ENCODE measurements around the gene BPI.

The BPI gene

GRCh38 chr20:38260378-38261053 is 43.4 kb upstream of the BPI start, which contains the start of gene KIAA1755:
Gene KIAA1755, minus strand, starts transcription at chr20:38260735. Its CDS starts 235 bp downstream, at chr20:38260500.
- H3K27ac ChIP-seq (ENCODE audit: low read length) = no peak within 1 kb of the TSS
- H3K36me3 ChIP-seq (ENCODE audit: insufficient read depth, low read length) = no peaks in the 10 kb centered on the region
- H3K9me3 ChIP-seq (ENCODE audit: insufficient read depth, low read length, severe bottlenecking) = no peaks in the 10 kb centered on the region
- ATAC-seq (ENCODE audit: insufficient read depth, low read depth) (no peak), DNase-seq (no peak)
- H3K4me3 ChIP-seq (ENCODE audit: low read depth in 1 of 2, low read length in 2 of 2) = no peak within 1 kb of the TSS
- TF ChIP-seq EZH2 (IDR thresholded peaks at IDR 0.05; ENCODE audit: borderline replicate concordance, low read depth, low read length, severe bottlenecking) (no peak), CTCF (IDR thresholded peaks at IDR 0.05; ENCODE audit: borderline replicate concordance, extremely low read depth, low read length, poor library complexity, severe bottlenecking) (no peak)
- H3K79me2 ChIP-seq (ENCODE audit: insufficient read depth, low read length) = no peaks in the 10 kb centered on the region
- H3K27me3 ChIP-seq (ENCODE audit: insufficient read depth, low read length, poor library complexity) = peaks cover 5% of the 10 kb centered on the region
- no peak within 1 kb of the TSS for H2AFZ ChIP-seq (ENCODE audit: low read depth, low read length)
- H3K4me1 ChIP-seq (ENCODE audit: insufficient read depth, low read length) = no peaks in the 10 kb centered on the region
- H4K20me1 ChIP-seq (ENCODE audit: insufficient read depth, low read length) = no peaks in the 10 kb centered on the region
- no peak within 1 kb of the TSS for H3K4me2 ChIP-seq (ENCODE audit: insufficient read depth, low read length)
- no peak within 1 kb of the TSS for H3K9ac ChIP-seq (ENCODE audit: low read depth, low read length)

- Histone ChIP-seq H2AFZ (ENCODE audit: low read depth, low read length) (no peak overlapping the region), H3K27me3 (ENCODE audit: insufficient read depth, low read length, poor library complexity) (peaks cover 5% of the 10 kb centered on the region), H3K4me3 (ENCODE audit: low read depth in 1 of 2, low read length in 2 of 2) (no peak overlapping the region), H3K9me3 (ENCODE audit: insufficient read depth, low read length, severe bottlenecking) (no peaks in the 10 kb centered on the region), H3K4me2 (ENCODE audit: insufficient read depth, low read length) (no peak overlapping the region), H4K20me1 (ENCODE audit: insufficient read depth, low read length) (no peaks in the 10 kb centered on the region), H3K4me1 (ENCODE audit: insufficient read depth, low read length) (no peaks in the 10 kb centered on the region), H3K36me3 (ENCODE audit: insufficient read depth, low read length) (no peaks in the 10 kb centered on the region), H3K9ac (ENCODE audit: low read depth, low read length) (no peak overlapping the region), H3K79me2 (ENCODE audit: insufficient read depth, low read length) (no peaks in the 10 kb centered on the region), H3K27ac (ENCODE audit: low read length) (no peak overlapping the region)
- TF ChIP-seq EZH2 (IDR thresholded peaks at IDR 0.05; ENCODE audit: borderline replicate concordance, low read depth, low read length, severe bottlenecking) (no peak), CTCF (IDR thresholded peaks at IDR 0.05; ENCODE audit: borderline replicate concordance, extremely low read depth, low read length, poor library complexity, severe bottlenecking) (no peak)
- DNase-seq = no peak
- ATAC-seq (ENCODE audit: insufficient read depth, low read depth) = no peak
Measured at GRCh38 chr20:38261054-38261390, 42.9 kb upstream of the BPI start.

- H3K9ac ChIP-seq (ENCODE audit: low read depth, low read length) = no peak overlapping the region
- no peak overlapping the region for H2AFZ ChIP-seq (ENCODE audit: low read depth, low read length)
- DNase-seq (no peak), ATAC-seq (ENCODE audit: insufficient read depth, low read depth) (no peak)
- H3K4me2 ChIP-seq (ENCODE audit: insufficient read depth, low read length) = no peak overlapping the region
- H3K27me3 ChIP-seq (ENCODE audit: insufficient read depth, low read length, poor library complexity) = peaks cover 5% of the 10 kb centered on the region
- TF ChIP-seq EZH2 (IDR thresholded peaks at IDR 0.05; ENCODE audit: borderline replicate concordance, low read depth, low read length, severe bottlenecking) (no peak), CTCF (IDR thresholded peaks at IDR 0.05; ENCODE audit: borderline replicate concordance, extremely low read depth, low read length, poor library complexity, severe bottlenecking) (no peak)
- no peaks in the 10 kb centered on the region for H3K9me3 ChIP-seq (ENCODE audit: insufficient read depth, low read length, severe bottlenecking)
- H3K27ac ChIP-seq (ENCODE audit: low read length) = no peak overlapping the region
- H3K4me1 ChIP-seq (ENCODE audit: insufficient read depth, low read length) = no peaks in the 10 kb centered on the region
- H4K20me1 ChIP-seq (ENCODE audit: insufficient read depth, low read length) = no peaks in the 10 kb centered on the region
- no peak overlapping the region for H3K4me3 ChIP-seq (ENCODE audit: low read depth in 1 of 2, low read length in 2 of 2)
- H3K36me3 ChIP-seq (ENCODE audit: insufficient read depth, low read length) = no peaks in the 10 kb centered on the region
- no peaks in the 10 kb centered on the region for H3K79me2 ChIP-seq (ENCODE audit: insufficient read depth, low read length)
Measured at GRCh38 chr20:38262931-38263330, 41.0 kb upstream of the BPI start.

Data from DND-41 (cell line).